ENCODE measurements around the gene RETREG3.
"Not testable (repeated sequence)": the region's sequence is repeated elsewhere in the genome, so short reads cannot be mapped to it uniquely, and the experiment has no call there.

Gene RETREG3

DNA sequence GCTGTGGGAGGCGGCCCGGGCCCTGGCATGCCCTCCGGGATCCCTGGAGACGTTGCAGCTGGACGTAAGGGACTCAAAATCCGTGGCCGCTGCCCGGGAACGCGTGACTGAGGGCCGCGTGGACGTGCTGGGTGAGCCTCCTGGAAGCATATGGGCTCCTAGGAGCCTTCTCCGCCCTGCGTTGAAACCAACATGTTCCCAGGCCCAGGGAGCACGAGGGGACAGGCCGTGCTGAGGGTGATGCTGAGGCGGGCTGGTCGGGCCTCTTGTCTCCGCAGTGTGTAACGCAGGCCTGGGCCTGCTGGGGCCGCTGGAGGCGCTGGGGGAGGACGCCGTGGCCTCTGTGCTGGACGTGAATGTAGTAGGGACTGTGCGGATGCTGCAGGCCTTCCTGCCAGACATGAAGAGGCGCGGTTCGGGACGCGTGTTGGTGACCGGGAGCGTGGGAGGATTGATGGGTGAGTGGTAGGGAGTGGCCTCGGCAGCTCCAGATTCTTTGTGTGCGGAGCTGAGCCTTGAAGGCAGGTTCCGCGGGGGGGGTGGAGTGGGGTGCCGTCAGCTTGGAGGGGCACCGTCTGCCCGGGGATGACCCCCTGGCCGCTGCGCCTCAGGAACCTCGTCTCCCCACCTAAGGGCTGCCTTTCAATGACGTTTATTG lies 55.9 kb downstream of the RETREG3 start:
- peaks cover 25% of the 10 kb centered on the region for H3K4me1 ChIP-seq (ENCODE audit: insufficient read depth, low read length)
- 0 out of 2 replicates have a peak, but pooled peaks cover 3% of the 10 kb centered on the region for H4K20me1 ChIP-seq (ENCODE audit: insufficient read depth, low read length)
- DNase-seq = no peak
- H3K27me3 ChIP-seq (ENCODE audit: insufficient read depth, low read length, poor library complexity) = no peaks in the 10 kb centered on the region
- peak overlapping the region; percentile 83 for H3K4me2 ChIP-seq (ENCODE audit: insufficient read depth, low read length)
- peaks cover 9% of the 10 kb centered on the region for H3K36me3 ChIP-seq (ENCODE audit: insufficient read depth, low read length)
- peak overlapping the region in 1 of 2 experiments; percentile 88; a peak in 2 of 4 replicates for H3K4me3 ChIP-seq (ENCODE audit: low read depth in 1 of 2, low read length in 2 of 2)
- H3K27ac ChIP-seq (ENCODE audit: low read length) = no peak overlapping the region
- peak overlapping the region; percentile 90 for H3K9ac ChIP-seq (ENCODE audit: low read depth, low read length)
- no peak overlapping the region for H2AFZ ChIP-seq (ENCODE audit: low read depth, low read length)
- no peak for ATAC-seq (ENCODE audit: insufficient read depth, low read depth)
- H3K79me2 ChIP-seq (ENCODE audit: insufficient read depth, low read length) = peaks cover 31% of the 10 kb centered on the region
- no peak for TF ChIP-seq EZH2 (IDR thresholded peaks at IDR 0.05; ENCODE audit: borderline replicate concordance, low read depth, low read length, severe bottlenecking)
- TF ChIP-seq, protein P1, sequence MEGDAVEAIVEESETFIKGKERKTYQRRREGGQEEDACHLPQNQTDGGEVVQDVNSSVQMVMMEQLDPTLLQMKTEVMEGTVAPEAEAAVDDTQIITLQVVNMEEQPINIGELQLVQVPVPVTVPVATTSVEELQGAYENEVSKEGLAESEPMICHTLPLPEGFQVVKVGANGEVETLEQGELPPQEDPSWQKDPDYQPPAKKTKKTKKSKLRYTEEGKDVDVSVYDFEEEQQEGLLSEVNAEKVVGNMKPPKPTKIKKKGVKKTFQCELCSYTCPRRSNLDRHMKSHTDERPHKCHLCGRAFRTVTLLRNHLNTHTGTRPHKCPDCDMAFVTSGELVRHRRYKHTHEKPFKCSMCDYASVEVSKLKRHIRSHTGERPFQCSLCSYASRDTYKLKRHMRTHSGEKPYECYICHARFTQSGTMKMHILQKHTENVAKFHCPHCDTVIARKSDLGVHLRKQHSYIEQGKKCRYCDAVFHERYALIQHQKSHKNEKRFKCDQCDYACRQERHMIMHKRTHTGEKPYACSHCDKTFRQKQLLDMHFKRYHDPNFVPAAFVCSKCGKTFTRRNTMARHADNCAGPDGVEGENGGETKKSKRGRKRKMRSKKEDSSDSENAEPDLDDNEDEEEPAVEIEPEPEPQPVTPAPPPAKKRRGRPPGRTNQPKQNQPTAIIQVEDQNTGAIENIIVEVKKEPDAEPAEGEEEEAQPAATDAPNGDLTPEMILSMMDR (IDR thresholded peaks at IDR 0.05; ENCODE audit: borderline replicate concordance, extremely low read depth, low read length, poor library complexity, severe bottlenecking) = no peak
- H3K9me3 ChIP-seq (ENCODE audit: insufficient read depth, low read length, severe bottlenecking) = no peaks in the 10 kb centered on the region

DNA sequence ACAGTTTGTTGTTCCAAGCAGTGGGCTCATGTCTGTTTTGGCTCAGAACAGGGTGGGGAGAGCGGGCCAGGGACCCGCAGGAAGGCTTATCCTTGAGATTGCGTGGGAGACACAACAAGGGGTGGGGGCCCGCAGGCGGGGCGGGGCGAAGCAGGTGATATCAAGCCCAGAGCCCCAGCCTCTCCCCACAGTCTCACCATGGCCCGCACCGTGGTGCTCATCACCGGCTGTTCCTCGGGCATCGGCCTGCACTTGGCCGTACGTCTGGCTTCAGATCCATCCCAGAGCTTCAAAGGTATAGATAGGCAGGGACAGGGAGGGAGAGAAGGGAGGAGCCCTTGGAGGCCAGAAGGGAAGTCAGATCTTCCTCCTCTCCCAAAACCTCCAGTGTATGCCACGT lies 56.4 kb downstream of the RETREG3 start, which contains the start of gene HSD17B1:
HSD17B1 (plus strand) TSS at position 188 of the 400 bp plus-strand sequence; CDS start at position 199, 11 bp downstream.
- peak within 1 kb of the TSS; percentile 85; the same call in 1 of the 2 replicates for H3K27ac ChIP-seq (ENCODE audit: low read length)
- not testable (repeated sequence) for H3K36me3 ChIP-seq (ENCODE audit: insufficient read depth, low read length); H2AFZ ChIP-seq (ENCODE audit: low read depth, low read length); H4K20me1 ChIP-seq (ENCODE audit: insufficient read depth, low read length); H3K9me3 ChIP-seq (ENCODE audit: insufficient read depth, low read length, severe bottlenecking); ATAC-seq (ENCODE audit: insufficient read depth, low read depth); H3K27me3 ChIP-seq (ENCODE audit: insufficient read depth, low read length, poor library complexity); DNase-seq
- peaks cover 31% of the 10 kb centered on the region for H3K79me2 ChIP-seq (ENCODE audit: insufficient read depth, low read length)
- H3K4me3 ChIP-seq (ENCODE audit: low read depth in 1 of 2, low read length in 2 of 2) = peak within 1 kb of the TSS in 1 of 2 experiments; percentile 88; a peak in 3 of 4 replicates
- peak within 1 kb of the TSS; percentile 90 for H3K9ac ChIP-seq (ENCODE audit: low read depth, low read length)
- H3K4me1 ChIP-seq (ENCODE audit: insufficient read depth, low read length) = peaks cover 25% of the 10 kb centered on the region
- peak within 1 kb of the TSS; percentile 83 for H3K4me2 ChIP-seq (ENCODE audit: insufficient read depth, low read length)

DNA sequence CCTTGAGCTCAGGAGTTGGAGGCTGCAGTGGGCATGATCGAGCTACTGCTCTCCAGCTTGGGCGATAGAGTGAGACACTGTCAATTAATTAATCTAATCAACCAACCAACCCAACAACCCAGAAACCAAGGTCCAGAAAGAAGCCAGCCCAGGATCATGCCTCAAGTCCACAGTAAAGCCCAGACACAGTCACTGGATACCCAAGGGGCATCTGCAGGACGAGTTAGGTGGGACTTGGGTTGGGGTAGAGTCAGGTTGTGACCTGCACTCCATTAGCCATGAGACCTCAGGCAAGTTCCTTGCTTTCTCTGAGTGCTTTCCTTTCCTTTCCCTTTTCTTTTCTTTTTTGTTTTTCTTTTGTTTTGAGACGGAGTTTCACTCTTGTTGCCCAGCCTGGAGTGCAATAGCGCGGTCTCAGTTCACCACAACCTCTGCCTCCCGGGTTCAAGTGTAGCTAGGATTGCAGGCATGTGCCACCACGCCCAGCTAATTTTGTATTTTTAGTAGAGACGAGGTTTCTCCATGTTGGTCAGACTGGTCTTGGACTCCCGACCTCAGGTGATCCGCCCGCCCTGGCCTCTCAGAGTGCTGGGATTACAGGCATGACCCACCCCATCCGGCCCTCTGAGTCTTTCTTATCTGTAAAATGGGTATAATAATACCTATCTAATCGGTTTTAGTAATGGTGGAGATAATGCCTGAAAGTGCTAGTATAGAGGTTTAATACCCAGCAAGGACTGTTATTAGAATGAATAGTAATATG lies 60.0 kb downstream of the RETREG3 start:
- Histone ChIP-seq H3K9ac (ENCODE audit: low read depth, low read length) (no peak overlapping the region), H4K20me1 (ENCODE audit: insufficient read depth, low read length) (0 out of 2 replicates have a peak, but pooled peaks cover 3% of the 10 kb centered on the region), H3K4me1 (ENCODE audit: insufficient read depth, low read length) (peaks cover 15% of the 10 kb centered on the region), H3K9me3 (ENCODE audit: insufficient read depth, low read length, severe bottlenecking) (no peaks in the 10 kb centered on the region), H3K36me3 (ENCODE audit: insufficient read depth, low read length) (peaks cover 9% of the 10 kb centered on the region), H3K79me2 (ENCODE audit: insufficient read depth, low read length) (peaks cover 17% of the 10 kb centered on the region), H3K27me3 (ENCODE audit: insufficient read depth, low read length, poor library complexity) (no peaks in the 10 kb centered on the region), H2AFZ (ENCODE audit: low read depth, low read length) (no peak overlapping the region), H3K4me2 (ENCODE audit: insufficient read depth, low read length) (no peak overlapping the region), H3K4me3 (ENCODE audit: low read depth in 1 of 2, low read length in 2 of 2) (no peak overlapping the region), H3K27ac (ENCODE audit: low read length) (no peak overlapping the region)
- DNase-seq (no peak), ATAC-seq (ENCODE audit: insufficient read depth, low read depth) (no peak)
- TF ChIP-seq, protein P1 (IDR thresholded peaks at IDR 0.05; ENCODE audit: borderline replicate concordance, extremely low read depth, low read length, poor library complexity, severe bottlenecking) = no peak
- TF ChIP-seq EZH2 (IDR thresholded peaks at IDR 0.05; ENCODE audit: borderline replicate concordance, low read depth, low read length, severe bottlenecking) = no peak
